Mammary epithelial cell (primary cell): ENCODE measurements around the gene OSBPL5.

Source experiments
- CTCF ChIP-seq, 2 donors: IDR thresholded peaks in 1 of 2; conservative IDR thresholded peaks in 1 of 2; 2 replicates each; pipeline ENCODE4 v1.5.1; 2011 to 2012; ENCODE audit warnings: inconsistent platforms in 2 of 2, low read length in 2 of 2, mild to moderate bottlenecking in 2 of 2, control low read depth in 1 of 2, low read depth in 1 of 2; ENCODE audit not compliant: insufficient read depth in 1 of 2; ENCODE audit errors: extremely low read depth in 1 of 2
- EZH2 ChIP-seq: IDR thresholded peaks from 2 replicates; pipeline ENCODE4 v1.6.1; 2012; ENCODE audit warnings: low read length, inconsistent platforms, borderline replicate concordance

- no peak for TF ChIP-seq CTCF (conservative IDR thresholded peaks at IDR 0.05 in 1 of 2, IDR thresholded peaks at IDR 0.05 in 1 of 2; ENCODE audit: extremely low read depth in 1 of 2, insufficient read depth in 1 of 2, low read depth in 1 of 2, low read length in 2 of 2)
- no peak for TF ChIP-seq EZH2
Measured at GRCh38 chr11:3196161-3197043, 31.3 kb upstream of the OSBPL5 start.
